ENCODE measurements around the gene GABARAP. TPM values are rescaled to one million over a fixed set of nuclear protein-coding genes. Genes with fewer than 3 reads are reported as not detected.

The GABARAP gene
- total and polyA plus RNA-seq, 2 of the 13 experiments (the other 11 are each of a cell fraction or from before 2014, with no cell fraction given): 161 to 310 TPM

- TF ChIP-seq U2AF2 (IDR thresholded peaks at IDR 0.05; ENCODE audit: low read depth, low read length) (no peak), RFX1 (IDR thresholded peaks at IDR 0.05) (no peak), TMF1 (CRISPR knock-in tag; IDR thresholded peaks at IDR 0.05; ENCODE audit: low read depth) (no peak), ARID4A (CRISPR knock-in tag; IDR thresholded peaks at IDR 0.05; ENCODE audit: borderline replicate concordance) (peak; percentile 53; the same call in 1 of the 2 replicates), RNF219 (CRISPR knock-in tag; IDR thresholded peaks at IDR 0.05) (no peak), POLR2G (IDR thresholded peaks at IDR 0.05; ENCODE audit: low read depth, low read length) (peak; percentile 80), SRSF1 (optimal IDR thresholded peaks at IDR 0.05; ENCODE audit: low read depth, low read length) (no peak), ZNF598 (CRISPR knock-in tag; IDR thresholded peaks at IDR 0.05; ENCODE audit: borderline replicate concordance) (0 out of 2 replicates have a peak, but pooled peaks have one; percentile 62), GATAD2A (CRISPR knock-in tag; IDR thresholded peaks at IDR 0.05) (peak; percentile 86), ZNF296 (CRISPR knock-in tag; conservative IDR thresholded peaks at IDR 0.05) (no peak), SATB2 (CRISPR knock-in tag; IDR thresholded peaks at IDR 0.05) (no peak), MTA1 (CRISPR knock-in tag; IDR thresholded peaks at IDR 0.05; ENCODE audit: borderline replicate concordance) (peak; percentile 80), GTF2F1 (IDR thresholded peaks at IDR 0.05; ENCODE audit: low read length) (no peak), SALL1 (CRISPR knock-in tag; IDR thresholded peaks at IDR 0.05) (peak; percentile 78), IKZF4 (CRISPR knock-in tag; IDR thresholded peaks at IDR 0.05; ENCODE audit: borderline replicate concordance, low read depth, not compliant biosample characterization) (no peak), GABPB1 (CRISPR knock-in tag; IDR thresholded peaks at IDR 0.05) (no peak; the same call in 1 of the 2 replicates), PITX1 (CRISPR knock-in tag; IDR thresholded peaks at IDR 0.05) (peak; percentile 69; the same call in 1 of the 2 replicates), FOXO1 (CRISPR knock-in tag; IDR thresholded peaks at IDR 0.05) (peak; percentile 7; the same call in 1 of the 2 replicates), ZBTB39 (CRISPR knock-in tag; IDR thresholded peaks at IDR 0.05) (no peak), ZNF362 (CRISPR knock-in tag; IDR thresholded peaks at IDR 0.05; ENCODE audit: borderline replicate concordance) (no peak)
Observed at GRCh38 chr17:7258731-7259554, 16.7 kb upstream of the GABARAP start (continued).
